ENCODE measurements around the gene MDH1B.
"Not testable (repeated sequence)": the region's sequence is repeated elsewhere in the genome, so short reads cannot be mapped to it uniquely, and the experiment has no call there.

MDH1B gene

GRCh38 chr2:206765242-206766056 lies at the start of gene MDH1B, which contains the start of gene FASTKD2:
Gene MDH1B (minus strand): TSS chr2:206765328. CDS start chr2:206765271, 57 bp downstream.
Gene FASTKD2 (plus strand): TSS chr2:206765606. CDS start chr2:206766694, 1,088 bp downstream.
- H3K4me3 ChIP-seq (ENCODE audit: low read depth, low read length) = peak within 1 kb of the TSS; percentile 76
- DNase-seq (ENCODE audit: low read depth) = peak; percentile 85
- no peak for TF ChIP-seq CTCF (IDR thresholded peaks at IDR 0.05; ENCODE audit: control insufficient read depth, extremely low read depth, insufficient read depth)

DNA sequence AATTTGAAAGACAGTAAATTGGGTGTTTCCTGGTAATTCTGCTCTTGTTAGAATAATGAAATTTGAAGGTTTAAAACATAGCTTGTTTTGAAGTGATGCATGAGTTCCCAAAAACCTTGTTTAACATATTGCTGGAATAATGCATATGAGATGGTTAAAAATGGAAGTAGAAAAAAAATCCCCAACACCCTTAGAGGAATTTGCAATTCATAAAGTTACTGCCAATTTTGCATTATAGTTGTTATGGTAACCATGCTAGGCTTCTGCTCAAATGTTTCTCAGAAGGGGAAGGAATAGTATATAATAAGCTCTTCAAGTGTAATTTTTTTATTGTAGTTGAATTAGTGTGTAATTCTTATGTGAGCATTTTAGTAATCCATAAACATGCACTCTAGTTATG lies 49.4 kb upstream of the MDH1B start:
- no peak overlapping the region for H3K4me3 ChIP-seq (ENCODE audit: low read depth, low read length)
- DNase-seq (ENCODE audit: low read depth) = no peak
- TF ChIP-seq CTCF (IDR thresholded peaks at IDR 0.05; ENCODE audit: control insufficient read depth, extremely low read depth, insufficient read depth) = no peak

DNA sequence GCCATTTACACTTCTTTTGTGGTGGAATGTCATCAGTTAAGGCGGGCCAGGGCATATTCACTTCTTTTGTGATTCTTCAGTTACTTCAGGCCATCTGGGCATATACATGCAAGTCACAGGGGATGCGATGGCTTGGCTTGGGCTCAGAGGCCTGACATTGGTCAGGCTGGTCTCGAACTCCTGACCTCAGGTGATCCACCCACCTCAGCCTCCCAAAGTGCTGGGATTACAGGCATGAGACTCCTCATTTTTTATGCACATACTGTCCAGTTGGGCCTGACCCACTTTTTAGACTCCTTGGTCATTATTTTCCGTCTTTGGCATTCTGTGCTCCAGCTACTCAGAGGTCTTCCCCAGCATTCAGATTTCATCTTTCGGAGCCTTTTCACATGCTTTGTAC lies 47.3 kb upstream of the MDH1B start:
- not testable (repeated sequence) for DNase-seq (ENCODE audit: low read depth); H3K4me3 ChIP-seq (ENCODE audit: low read depth, low read length)

DNA sequence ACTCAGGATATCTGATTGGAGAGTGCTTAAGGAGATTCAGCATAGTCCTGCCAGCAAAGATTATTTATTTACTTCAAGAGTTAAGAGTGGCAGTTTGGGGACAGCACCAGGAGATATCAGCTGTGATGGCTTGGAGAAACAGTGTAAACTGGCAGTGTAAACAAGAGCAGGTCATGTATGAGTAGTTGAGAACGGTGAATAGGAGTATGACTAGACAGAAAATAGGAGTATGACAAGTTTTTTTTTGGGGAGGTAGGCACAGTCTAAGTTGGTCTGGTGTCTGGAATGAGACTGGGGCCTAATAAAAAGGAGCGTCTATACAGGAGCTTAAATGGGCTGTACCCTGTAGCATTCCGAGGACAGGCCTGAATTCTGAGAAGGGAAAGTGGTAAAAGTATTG lies 42.5 kb upstream of the MDH1B start:
- H3K4me3 ChIP-seq (ENCODE audit: low read depth, low read length); DNase-seq (ENCODE audit: low read depth): not testable (repeated sequence)

DNA sequence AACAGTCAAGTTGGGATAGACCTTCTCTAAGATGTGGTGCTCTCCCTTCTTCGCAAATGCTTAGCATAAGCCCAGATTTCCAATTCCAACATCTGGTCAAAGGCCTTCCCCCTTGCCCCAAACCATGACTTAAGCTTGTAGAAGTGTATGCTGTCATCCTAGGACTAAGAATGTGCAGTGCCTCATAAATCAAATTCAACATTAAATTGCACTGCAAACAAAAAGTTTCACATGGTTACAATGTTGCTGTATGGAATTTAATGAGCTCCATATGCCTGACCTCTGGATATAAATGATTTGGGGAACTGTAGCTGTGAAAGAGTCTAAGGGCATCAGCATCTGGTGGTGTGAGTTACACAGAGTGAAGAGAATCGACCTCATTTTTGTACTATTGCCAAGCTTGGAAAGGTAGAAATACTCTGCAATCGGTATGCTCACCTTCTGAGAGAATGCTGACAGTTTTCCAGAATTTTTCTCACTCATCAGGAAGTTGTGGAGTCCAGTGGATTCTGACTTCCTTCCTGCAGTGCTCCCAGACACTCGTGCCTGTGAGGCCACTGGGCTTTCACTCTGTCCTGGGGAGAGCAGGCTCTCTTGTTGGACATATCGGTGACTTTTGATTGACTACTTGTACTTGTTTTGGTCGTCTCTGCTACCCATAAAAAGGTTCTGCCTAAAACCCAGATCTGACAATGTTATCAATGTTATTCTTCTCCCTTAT lies 40.9 kb upstream of the MDH1B start:
- no peak for TF ChIP-seq CTCF (IDR thresholded peaks at IDR 0.05; ENCODE audit: control insufficient read depth, extremely low read depth, insufficient read depth)
- H3K4me3 ChIP-seq (ENCODE audit: low read depth, low read length) = no peak overlapping the region
- peak; percentile 70 for DNase-seq (ENCODE audit: low read depth)

DNA sequence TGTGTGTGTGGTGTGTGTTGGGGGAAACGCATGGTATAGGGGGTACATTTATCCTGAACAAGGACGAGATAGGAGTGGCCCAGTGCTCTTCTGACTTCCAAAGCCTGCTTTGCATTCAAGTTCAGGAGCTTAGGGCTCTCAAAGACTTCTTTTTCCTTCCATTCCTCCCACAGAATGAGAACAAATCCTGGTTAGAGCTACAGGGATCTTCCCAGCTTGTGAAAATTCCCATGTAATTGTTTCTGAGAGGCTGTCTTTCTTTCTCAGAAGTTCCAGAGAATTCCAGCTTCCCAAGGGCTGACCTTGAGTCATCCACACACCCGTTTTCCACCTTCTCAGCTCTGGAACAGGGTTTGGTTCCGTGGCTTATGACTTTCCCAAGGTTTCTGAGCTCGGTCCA lies 39.2 kb upstream of the MDH1B start:
- H3K4me3 ChIP-seq (ENCODE audit: low read depth, low read length) = no peak overlapping the region
- TF ChIP-seq CTCF (IDR thresholded peaks at IDR 0.05; ENCODE audit: control insufficient read depth, extremely low read depth, insufficient read depth) = no peak
- no peak for DNase-seq (ENCODE audit: low read depth)

GRCh38 chr2:206802654-206803514 lies 37.8 kb upstream of the MDH1B start:
- no peak for DNase-seq (ENCODE audit: low read depth)
- no peak overlapping the region for H3K4me3 ChIP-seq (ENCODE audit: low read depth, low read length)
- TF ChIP-seq CTCF (IDR thresholded peaks at IDR 0.05; ENCODE audit: control insufficient read depth, extremely low read depth, insufficient read depth) = no peak

Data from LNCaP clone FGC (cell line).